ENCODE measurements around the gene PDPR.
"Not testable (repeated sequence)": the region's sequence is repeated elsewhere in the genome, so short reads cannot be mapped to it uniquely, and the experiment has no call there.

PDPR gene

GRCh38 chr16:70128844-70129243 lies 14.7 kb downstream of the PDPR start:
- H3K4me1 ChIP-seq; H2AFZ ChIP-seq; H3K4me2 ChIP-seq (ENCODE audit: low read length); H3K79me2 ChIP-seq; H3K36me3 ChIP-seq (ENCODE audit: control insufficient read depth, insufficient read depth, low read length); H3K4me3 ChIP-seq (ENCODE audit: low read depth, low read length); H3K9ac ChIP-seq; H3K27ac ChIP-seq; H3K9me3 ChIP-seq (ENCODE audit: control insufficient read depth, low read length); H3K27me3 ChIP-seq (ENCODE audit: control insufficient read depth, insufficient read depth, low read length): not testable (repeated sequence)

GRCh38 chr16:70135796-70136195 lies 21.7 kb downstream of the PDPR start:
- H3K4me2 ChIP-seq (ENCODE audit: low read length); H3K36me3 ChIP-seq (ENCODE audit: control insufficient read depth, insufficient read depth, low read length); H2AFZ ChIP-seq; H3K27ac ChIP-seq; H3K79me2 ChIP-seq; H3K9ac ChIP-seq; H3K9me3 ChIP-seq (ENCODE audit: control insufficient read depth, low read length); H3K27me3 ChIP-seq (ENCODE audit: control insufficient read depth, insufficient read depth, low read length); H3K4me1 ChIP-seq; H3K4me3 ChIP-seq (ENCODE audit: low read depth, low read length): not testable (repeated sequence)

- not testable (repeated sequence) for H3K27ac ChIP-seq; H3K9me3 ChIP-seq (ENCODE audit: control insufficient read depth, low read length); H3K36me3 ChIP-seq (ENCODE audit: control insufficient read depth, insufficient read depth, low read length); H3K79me2 ChIP-seq; H3K4me3 ChIP-seq (ENCODE audit: low read depth, low read length); H2AFZ ChIP-seq; H3K9ac ChIP-seq; H3K4me2 ChIP-seq (ENCODE audit: low read length); H3K4me1 ChIP-seq; H3K27me3 ChIP-seq (ENCODE audit: control insufficient read depth, insufficient read depth, low read length)
Measured at GRCh38 chr16:70136595-70136994, 22.5 kb downstream of the PDPR start.

GRCh38 chr16:70142739-70143138 lies 28.6 kb downstream of the PDPR start:
- not testable (repeated sequence) for H3K36me3 ChIP-seq (ENCODE audit: control insufficient read depth, insufficient read depth, low read length); H3K9ac ChIP-seq; H3K4me1 ChIP-seq; H3K4me2 ChIP-seq (ENCODE audit: low read length); H3K9me3 ChIP-seq (ENCODE audit: control insufficient read depth, low read length); H2AFZ ChIP-seq; H3K4me3 ChIP-seq (ENCODE audit: low read depth, low read length); H3K27ac ChIP-seq; H3K27me3 ChIP-seq (ENCODE audit: control insufficient read depth, insufficient read depth, low read length); H3K79me2 ChIP-seq

GRCh38 chr16:70143231-70143895 lies 29.2 kb downstream of the PDPR start:
- H2AFZ ChIP-seq; H3K36me3 ChIP-seq (ENCODE audit: control insufficient read depth, insufficient read depth, low read length); H3K27ac ChIP-seq; H3K4me3 ChIP-seq (ENCODE audit: low read depth, low read length); H3K27me3 ChIP-seq (ENCODE audit: control insufficient read depth, insufficient read depth, low read length); H3K4me2 ChIP-seq (ENCODE audit: low read length); H3K4me1 ChIP-seq; H3K9ac ChIP-seq; H3K79me2 ChIP-seq; H3K9me3 ChIP-seq (ENCODE audit: control insufficient read depth, low read length): not testable (repeated sequence)

- not testable (repeated sequence) for H3K9me3 ChIP-seq (ENCODE audit: control insufficient read depth, low read length); H3K79me2 ChIP-seq; H3K27me3 ChIP-seq (ENCODE audit: control insufficient read depth, insufficient read depth, low read length); H3K4me2 ChIP-seq (ENCODE audit: low read length); H3K36me3 ChIP-seq (ENCODE audit: control insufficient read depth, insufficient read depth, low read length); H3K27ac ChIP-seq; H2AFZ ChIP-seq; H3K4me3 ChIP-seq (ENCODE audit: low read depth, low read length); H3K9ac ChIP-seq
- peaks cover 10% of the 10 kb centered on the region for H3K4me1 ChIP-seq
Measured at GRCh38 chr16:70147853-70148252, 33.7 kb downstream of the PDPR start.

- not testable (repeated sequence) for H3K36me3 ChIP-seq (ENCODE audit: control insufficient read depth, insufficient read depth, low read length); H3K9ac ChIP-seq; H3K9me3 ChIP-seq (ENCODE audit: control insufficient read depth, low read length); H3K79me2 ChIP-seq; H3K4me2 ChIP-seq (ENCODE audit: low read length); H2AFZ ChIP-seq; H3K4me3 ChIP-seq (ENCODE audit: low read depth, low read length); H3K27ac ChIP-seq; H3K27me3 ChIP-seq (ENCODE audit: control insufficient read depth, insufficient read depth, low read length)
- H3K4me1 ChIP-seq: peaks cover 10% of the 10 kb centered on the region
Measured at GRCh38 chr16:70148453-70148852, 34.3 kb downstream of the PDPR start.

- H3K27ac ChIP-seq; H3K4me3 ChIP-seq (ENCODE audit: low read depth, low read length); H3K9me3 ChIP-seq (ENCODE audit: control insufficient read depth, low read length); H3K79me2 ChIP-seq; H3K27me3 ChIP-seq (ENCODE audit: control insufficient read depth, insufficient read depth, low read length); H3K9ac ChIP-seq; H3K4me2 ChIP-seq (ENCODE audit: low read length); H3K36me3 ChIP-seq (ENCODE audit: control insufficient read depth, insufficient read depth, low read length); H2AFZ ChIP-seq: not testable (repeated sequence)
- peaks cover 10% of the 10 kb centered on the region for H3K4me1 ChIP-seq
Measured at GRCh38 chr16:70149296-70149695, 35.2 kb downstream of the PDPR start.
